GM19468 (cell line): ENCODE measurements around the gene SAMD10.
"Not testable (repeated sequence)": the region's sequence is repeated elsewhere in the genome, so short reads cannot be mapped to it uniquely, and the experiment has no call there.

Experiments used
- ATAC-seq: cut with Tn5 transposase; IDR thresholded peaks from one replicate; pipeline ENCODE4 v1.9.1; 2021; ENCODE audit warnings: mild to moderate bottlenecking, moderate library complexity, moderate number of reproducible peaks; ENCODE audit not compliant: unreplicated experiment; ENCODE audit errors: extremely low read depth

The SAMD10 gene

GRCh38 chr20:63944078-63944941 is 35.1 kb downstream of the SAMD10 start:
- no peak for ATAC-seq

- no peak for ATAC-seq
These were observed 35.7 kb downstream of the SAMD10 start for GRCh38 chr20:63943808-63944077.

GRCh38 chr20:63942969-63943807 is 36.3 kb downstream of the SAMD10 start:
- ATAC-seq, result no peak

GRCh38 chr20:63942250-63942951 is 37.0 kb downstream of the SAMD10 start:
- ATAC-seq, result no peak

- ATAC-seq, result no peak
These were observed 38.0 kb downstream of the SAMD10 start for GRCh38 chr20:63941282-63942081.

- ATAC-seq, result no peak
These were observed 38.8 kb downstream of the SAMD10 start for GRCh38 chr20:63940472-63941266.

GRCh38 chr20:63940071-63940471 is 39.4 kb downstream of the SAMD10 start:
- no peak for ATAC-seq

GRCh38 chr20:63939061-63939935 is 40.1 kb downstream of the SAMD10 start:
- ATAC-seq, result no peak

- no peak for ATAC-seq
These were observed 41.8 kb downstream of the SAMD10 start for GRCh38 chr20:63937596-63937995.

- ATAC-seq, result no peak
These were observed 44.0 kb downstream of the SAMD10 start for GRCh38 chr20:63935447-63935846.

- no peak for ATAC-seq
These were observed 45.0 kb downstream of the SAMD10 start for GRCh38 chr20:63934271-63935068.

GRCh38 chr20:63933646-63934045 is 45.8 kb downstream of the SAMD10 start:
- ATAC-seq, result no peak

GRCh38 chr20:63932606-63933160 is 46.8 kb downstream of the SAMD10 start:
- no peak for ATAC-seq

GRCh38 chr20:63931735-63932134 is 47.7 kb downstream of the SAMD10 start:
- no peak for ATAC-seq

- no peak for ATAC-seq
These were observed 48.4 kb downstream of the SAMD10 start for GRCh38 chr20:63930971-63931553.

GRCh38 chr20:63929473-63929883 is 50.0 kb downstream of the SAMD10 start:
- ATAC-seq, result not testable (repeated sequence)

- ATAC-seq, result no peak
These were observed 50.4 kb downstream of the SAMD10 start for GRCh38 chr20:63929071-63929470.
